SK-MEL-5 (cell line): ENCODE measurements around the gene MYBBP1A. TPM values are rescaled to one million over a fixed set of nuclear protein-coding genes. Genes with fewer than 3 reads are reported as not detected.
A peak's percentile ranks its signal among the peaks of the same experiment; 100 is the strongest.
"Not testable (repeated sequence)": the region's sequence is repeated elsewhere in the genome, so short reads cannot be mapped to it uniquely, and the experiment has no call there.

Source experiments
- DNase-seq: peaks from one replicate; pipeline ENCODE4 v3.0.0-alpha.2; 2016; ENCODE audit warnings: low read depth, low spot score
- in situ Hi-C: cut with HindIII; loops from 2 replicates; pipeline ENCODE4 v1.10.0; 2016; ENCODE audit warnings: low sequenced_read_pairs, high pct_unique_total_duplicates, low pct_unique_long_range_greater_than_20kb
- total RNA-seq: library from RNA; depleted of rRNA; stranded (reverse); fragments of >200 nt; shearing (Covaris generic); gene quantifications from 2 replicates; pipeline ENCODE4 v1.2.3, GENCODE V29; 2014

Gene MYBBP1A
- total RNA-seq, 1 experiment from 2014 or later: 65.1 TPM

GRCh38 chr17:4593021-4593421 lies 37.8 kb upstream of the MYBBP1A start:
- no peak for DNase-seq
- in situ Hi-C loops: no loop called here

- in situ Hi-C loops: no loop called here
These were observed 37.2 kb upstream of the MYBBP1A start for GRCh38 chr17:4592240-4593005.

GRCh38 chr17:4591529-4591928 lies 36.3 kb upstream of the MYBBP1A start:
- in situ Hi-C loops: no loop called here
- peak; percentile 22 for DNase-seq

More at GRCh38 chr17:4592240-4593005, 37.2 kb upstream of the MYBBP1A start:
- DNase-seq: no peak

GRCh38 chr17:4590981-4591453 lies 35.8 kb upstream of the MYBBP1A start:
- no peak for DNase-seq
- in situ Hi-C loops: no loop called here

GRCh38 chr17:4590042-4590441 lies 34.9 kb upstream of the MYBBP1A start:
- in situ Hi-C loops, DNase-seq: not testable (repeated sequence)

- no peak for DNase-seq
- in situ Hi-C loops: no loop called here
These were observed 33.9 kb upstream of the MYBBP1A start for GRCh38 chr17:4588898-4589625.

GRCh38 chr17:4588391-4588790 lies 33.2 kb upstream of the MYBBP1A start:
- no peak for DNase-seq
- in situ Hi-C loops: no loop called here

- in situ Hi-C loops: no loop called here
- no peak for DNase-seq
These were observed 32.6 kb upstream of the MYBBP1A start for GRCh38 chr17:4587803-4588202.

- no peak for DNase-seq
- in situ Hi-C loops: no loop called here
These were observed 32.0 kb upstream of the MYBBP1A start for GRCh38 chr17:4587195-4587594.

- DNase-seq: no peak
- in situ Hi-C loops: no loop called here
These were observed 30.9 kb upstream of the MYBBP1A start for GRCh38 chr17:4586043-4586442.

- in situ Hi-C loops: no loop called here
- DNase-seq: no peak
These were observed 30.4 kb upstream of the MYBBP1A start for GRCh38 chr17:4585638-4585994.

GRCh38 chr17:4584917-4585637 lies 29.9 kb upstream of the MYBBP1A start:
- in situ Hi-C loops: no loop called here
- DNase-seq: no peak

GRCh38 chr17:4584101-4584916 lies 29.1 kb upstream of the MYBBP1A start, which contains the start of gene SMTNL2:
Gene SMTNL2 (plus strand): TSS chr17:4584529. CDS start chr17:4584606, 77 bp downstream.
- peak; percentile 19 for DNase-seq
- in situ Hi-C loops: no loop called here

GRCh38 chr17:4583782-4584100 lies 28.6 kb upstream of the MYBBP1A start:
- peak; percentile 72 for DNase-seq
- in situ Hi-C loops: no loop called here

GRCh38 chr17:4583206-4583605 lies 28.0 kb upstream of the MYBBP1A start:
- in situ Hi-C loops: no loop called here

GRCh38 chr17:4582691-4583090 lies 27.5 kb upstream of the MYBBP1A start:
- in situ Hi-C loops: no loop called here

More at GRCh38 chr17:4583206-4583605, 28.0 kb upstream of the MYBBP1A start:
- no peak for DNase-seq

GRCh38 chr17:4582101-4582501 lies 26.9 kb upstream of the MYBBP1A start:
- in situ Hi-C loops: no loop called here
- no peak for DNase-seq

More at GRCh38 chr17:4582691-4583090, 27.5 kb upstream of the MYBBP1A start:
- DNase-seq: no peak
